H1 (cell line): ENCODE measurements around the gene SMURF2. TPM values are rescaled to one million over a fixed set of nuclear protein-coding genes. Genes with fewer than 3 reads are reported as not detected.

Source experiments
- EP300 ChIP-seq, 2 experiments: IDR thresholded peaks; 1 replicate in 1 of 2; 2 replicates in 1 of 2; pipeline ENCODE4 v1.6.1; 2011 to 2012; ENCODE audit warnings: low read depth in 2 of 2, low read length in 2 of 2, mild to moderate bottlenecking in 2 of 2, borderline replicate concordance in 1 of 2, inconsistent platforms in 1 of 2, moderate library complexity in 1 of 2
- KDM1A ChIP-seq: fragments of 200-600, 300-600 bp; sonication (generic); IDR thresholded peaks from 2 replicates; pipeline ENCODE4 v1.7.1; 2016; ENCODE audit warnings: mild to moderate bottlenecking, low read length, borderline replicate concordance
- RBBP5 ChIP-seq: IDR thresholded peaks from 2 replicates; pipeline ENCODE4 v1.7.1; 2012; ENCODE audit warnings: low read depth, mild to moderate bottlenecking, inconsistent platforms, low read length, moderate library complexity, borderline replicate concordance
- SP2 ChIP-seq: IDR thresholded peaks from 2 replicates; pipeline ENCODE4 v1.6.1; 2012; ENCODE audit warnings: mild to moderate bottlenecking, low read length, inconsistent platforms
- polyA plus RNA-seq, 7 experiments: library from polyadenylated mRNA; depleted of rRNA in 3 of 7; stranded (reverse) in 5 of 7; unstranded in 2 of 7; fragments of >200 nt in 5 of 7; fragments of 200-250 nt in 2 of 7; gene quantifications; 1 replicate in 5 of 7; 2 replicates in 1 of 7; 4 replicates in 1 of 7; pipeline versions ENCODE4 v1.2.1 to v1.2.3, GENCODE V29; 2011 to 2013; ENCODE audit warnings: missing spikeins in 2 of 7, mixed read lengths in 2 of 7
- total RNA-seq: library from RNA; stranded (reverse); fragmentation: NEBNext Ultra II Directional; extraction: Animal tissue kit (Norgen Biotek cat#: 25700); gene quantifications from 2 replicates; pipeline ENCODE4 v1.2.1, GENCODE V29; 2021
- TF ChIP-seq, protein P1 (sequence below): fragments of 300-600 bp; sonication (generic); IDR thresholded peaks from 2 replicates; pipeline ENCODE4 v1.7.1; 2012; ENCODE audit warnings: low read length, moderate library complexity, mild to moderate bottlenecking, inconsistent platforms; ENCODE audit not compliant: insufficient replicate concordance

Gene SMURF2
- total and polyA plus RNA-seq, 2 of the 8 experiments (the other 6 are each of a cell fraction or from before 2014, with no cell fraction given), result 7.2 to 29.2 TPM

DNA sequence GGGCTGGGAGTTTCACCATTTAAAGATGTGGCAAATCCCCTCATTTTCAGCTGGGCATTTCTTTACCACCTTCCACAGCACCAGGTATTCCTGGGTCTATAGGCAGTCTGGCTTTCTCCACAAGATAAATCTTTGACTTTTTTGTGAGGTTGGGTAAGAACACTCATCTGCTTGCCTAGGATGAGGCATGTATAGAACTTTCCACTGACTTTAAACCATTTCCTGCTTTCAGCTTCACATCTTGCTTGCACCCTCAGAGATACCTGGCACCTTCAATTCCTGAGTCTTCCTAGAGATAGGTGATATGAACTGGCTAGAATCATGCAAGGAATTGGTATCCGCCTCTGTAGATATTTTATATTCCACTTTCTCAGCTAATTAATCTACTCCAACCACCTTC, 27.9 kb downstream of the SMURF2 start (continued):
- TF ChIP-seq, protein P1, sequence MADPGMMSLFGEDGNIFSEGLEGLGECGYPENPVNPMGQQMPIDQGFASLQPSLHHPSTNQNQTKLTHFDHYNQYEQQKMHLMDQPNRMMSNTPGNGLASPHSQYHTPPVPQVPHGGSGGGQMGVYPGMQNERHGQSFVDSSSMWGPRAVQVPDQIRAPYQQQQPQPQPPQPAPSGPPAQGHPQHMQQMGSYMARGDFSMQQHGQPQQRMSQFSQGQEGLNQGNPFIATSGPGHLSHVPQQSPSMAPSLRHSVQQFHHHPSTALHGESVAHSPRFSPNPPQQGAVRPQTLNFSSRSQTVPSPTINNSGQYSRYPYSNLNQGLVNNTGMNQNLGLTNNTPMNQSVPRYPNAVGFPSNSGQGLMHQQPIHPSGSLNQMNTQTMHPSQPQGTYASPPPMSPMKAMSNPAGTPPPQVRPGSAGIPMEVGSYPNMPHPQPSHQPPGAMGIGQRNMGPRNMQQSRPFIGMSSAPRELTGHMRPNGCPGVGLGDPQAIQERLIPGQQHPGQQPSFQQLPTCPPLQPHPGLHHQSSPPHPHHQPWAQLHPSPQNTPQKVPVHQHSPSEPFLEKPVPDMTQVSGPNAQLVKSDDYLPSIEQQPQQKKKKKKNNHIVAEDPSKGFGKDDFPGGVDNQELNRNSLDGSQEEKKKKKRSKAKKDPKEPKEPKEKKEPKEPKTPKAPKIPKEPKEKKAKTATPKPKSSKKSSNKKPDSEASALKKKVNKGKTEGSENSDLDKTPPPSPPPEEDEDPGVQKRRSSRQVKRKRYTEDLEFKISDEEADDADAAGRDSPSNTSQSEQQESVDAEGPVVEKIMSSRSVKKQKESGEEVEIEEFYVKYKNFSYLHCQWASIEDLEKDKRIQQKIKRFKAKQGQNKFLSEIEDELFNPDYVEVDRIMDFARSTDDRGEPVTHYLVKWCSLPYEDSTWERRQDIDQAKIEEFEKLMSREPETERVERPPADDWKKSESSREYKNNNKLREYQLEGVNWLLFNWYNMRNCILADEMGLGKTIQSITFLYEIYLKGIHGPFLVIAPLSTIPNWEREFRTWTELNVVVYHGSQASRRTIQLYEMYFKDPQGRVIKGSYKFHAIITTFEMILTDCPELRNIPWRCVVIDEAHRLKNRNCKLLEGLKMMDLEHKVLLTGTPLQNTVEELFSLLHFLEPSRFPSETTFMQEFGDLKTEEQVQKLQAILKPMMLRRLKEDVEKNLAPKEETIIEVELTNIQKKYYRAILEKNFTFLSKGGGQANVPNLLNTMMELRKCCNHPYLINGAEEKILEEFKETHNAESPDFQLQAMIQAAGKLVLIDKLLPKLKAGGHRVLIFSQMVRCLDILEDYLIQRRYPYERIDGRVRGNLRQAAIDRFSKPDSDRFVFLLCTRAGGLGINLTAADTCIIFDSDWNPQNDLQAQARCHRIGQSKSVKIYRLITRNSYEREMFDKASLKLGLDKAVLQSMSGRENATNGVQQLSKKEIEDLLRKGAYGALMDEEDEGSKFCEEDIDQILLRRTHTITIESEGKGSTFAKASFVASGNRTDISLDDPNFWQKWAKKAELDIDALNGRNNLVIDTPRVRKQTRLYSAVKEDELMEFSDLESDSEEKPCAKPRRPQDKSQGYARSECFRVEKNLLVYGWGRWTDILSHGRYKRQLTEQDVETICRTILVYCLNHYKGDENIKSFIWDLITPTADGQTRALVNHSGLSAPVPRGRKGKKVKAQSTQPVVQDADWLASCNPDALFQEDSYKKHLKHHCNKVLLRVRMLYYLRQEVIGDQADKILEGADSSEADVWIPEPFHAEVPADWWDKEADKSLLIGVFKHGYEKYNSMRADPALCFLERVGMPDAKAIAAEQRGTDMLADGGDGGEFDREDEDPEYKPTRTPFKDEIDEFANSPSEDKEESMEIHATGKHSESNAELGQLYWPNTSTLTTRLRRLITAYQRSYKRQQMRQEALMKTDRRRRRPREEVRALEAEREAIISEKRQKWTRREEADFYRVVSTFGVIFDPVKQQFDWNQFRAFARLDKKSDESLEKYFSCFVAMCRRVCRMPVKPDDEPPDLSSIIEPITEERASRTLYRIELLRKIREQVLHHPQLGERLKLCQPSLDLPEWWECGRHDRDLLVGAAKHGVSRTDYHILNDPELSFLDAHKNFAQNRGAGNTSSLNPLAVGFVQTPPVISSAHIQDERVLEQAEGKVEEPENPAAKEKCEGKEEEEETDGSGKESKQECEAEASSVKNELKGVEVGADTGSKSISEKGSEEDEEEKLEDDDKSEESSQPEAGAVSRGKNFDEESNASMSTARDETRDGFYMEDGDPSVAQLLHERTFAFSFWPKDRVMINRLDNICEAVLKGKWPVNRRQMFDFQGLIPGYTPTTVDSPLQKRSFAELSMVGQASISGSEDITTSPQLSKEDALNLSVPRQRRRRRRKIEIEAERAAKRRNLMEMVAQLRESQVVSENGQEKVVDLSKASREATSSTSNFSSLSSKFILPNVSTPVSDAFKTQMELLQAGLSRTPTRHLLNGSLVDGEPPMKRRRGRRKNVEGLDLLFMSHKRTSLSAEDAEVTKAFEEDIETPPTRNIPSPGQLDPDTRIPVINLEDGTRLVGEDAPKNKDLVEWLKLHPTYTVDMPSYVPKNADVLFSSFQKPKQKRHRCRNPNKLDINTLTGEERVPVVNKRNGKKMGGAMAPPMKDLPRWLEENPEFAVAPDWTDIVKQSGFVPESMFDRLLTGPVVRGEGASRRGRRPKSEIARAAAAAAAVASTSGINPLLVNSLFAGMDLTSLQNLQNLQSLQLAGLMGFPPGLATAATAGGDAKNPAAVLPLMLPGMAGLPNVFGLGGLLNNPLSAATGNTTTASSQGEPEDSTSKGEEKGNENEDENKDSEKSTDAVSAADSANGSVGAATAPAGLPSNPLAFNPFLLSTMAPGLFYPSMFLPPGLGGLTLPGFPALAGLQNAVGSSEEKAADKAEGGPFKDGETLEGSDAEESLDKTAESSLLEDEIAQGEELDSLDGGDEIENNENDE, result no peak
- TF ChIP-seq RBBP5 (no peak), SP2 (no peak), EP300 (IDR thresholded peaks at IDR 0.05; ENCODE audit: borderline replicate concordance in 1 of 2, low read depth in 2 of 2, low read length in 2 of 2) (no peak), KDM1A (no peak)
